Neural cell (in vitro differentiated cells): ENCODE measurements around the gene SETMAR. TPM values are rescaled to one million over a fixed set of nuclear protein-coding genes. Genes with fewer than 3 reads are reported as not detected.

Source experiments
- H2AFZ ChIP-seq: fragments of 200-600, 300-800 bp; sonication (generic), shearing (Covaris generic); 2 replicates; pipeline ENCODE4 v1.6.0; 2014; ENCODE audit warnings: low read depth, mild to moderate bottlenecking, antibody characterized with exemption, low read length, moderate library complexity
- H3F3A ChIP-seq: fragments of 200-600 bp; shearing (Covaris generic); 2 replicates; pipeline ENCODE4 v1.6.1; 2016; ENCODE audit warnings: mild to moderate bottlenecking, moderate library complexity, mixed read lengths, antibody characterized with exemption, low read length; ENCODE audit not compliant: insufficient read depth, poor library complexity, severe bottlenecking
- H3K27ac ChIP-seq: fragments of 200-600, 300-800 bp; sonication (generic), shearing (Covaris generic); 2 replicates; pipeline ENCODE4 v1.5.1; 2014; ENCODE audit warnings: mild to moderate bottlenecking, low read length, moderate library complexity
- H3K27me3 ChIP-seq: fragments of 300-800, 200-600 bp; sonication (generic), shearing (Covaris generic); 2 replicates; pipeline ENCODE4 v1.6.0; 2014; ENCODE audit warnings: mild to moderate bottlenecking, low read depth, low read length, moderate library complexity; ENCODE audit not compliant: insufficient read depth
- H3K36me3 ChIP-seq: fragments of 300-800, 200-600 bp; sonication (generic), shearing (Covaris generic); 2 replicates; pipeline ENCODE4 v1.5.1; 2014; ENCODE audit warnings: mild to moderate bottlenecking, antibody characterized with exemption, low read length, moderate library complexity; ENCODE audit not compliant: insufficient read depth
- H3K4me2 ChIP-seq: fragments of 300-800, 200-600 bp; sonication (generic), shearing (Covaris generic); 2 replicates; pipeline ENCODE4 v1.6.0; 2014; ENCODE audit warnings: mild to moderate bottlenecking, low read length
- H3K4me3 ChIP-seq: fragments of 300-800, 200-600 bp; sonication (generic), shearing (Covaris generic); 2 replicates; pipeline ENCODE4 v1.5.1; 2014; ENCODE audit warnings: mild to moderate bottlenecking, low read length, moderate library complexity
- H3K79me2 ChIP-seq: fragments of 200-600 bp; shearing (Covaris generic); replicated peaks from 2 replicates; pipeline ENCODE4 v1.6.0; 2014; ENCODE audit warnings: mild to moderate bottlenecking, low read length, moderate library complexity; ENCODE audit not compliant: insufficient read depth
- H3K9ac ChIP-seq: fragments of 300-800, 200-600 bp; sonication (generic), shearing (Covaris generic); 2 replicates; pipeline ENCODE4 v1.6.1; 2016; ENCODE audit warnings: mild to moderate bottlenecking, low read length, mixed read lengths
- H3K9me2 ChIP-seq: fragments of 200-600 bp; shearing (Covaris generic); 2 replicates; pipeline ENCODE4 v1.6.1; 2016; ENCODE audit warnings: mild to moderate bottlenecking, low read length, mixed read lengths; ENCODE audit not compliant: insufficient read depth
- H3K9me3 ChIP-seq: fragments of 200-600, 300-800 bp; sonication (generic), shearing (Covaris generic); 2 replicates; pipeline ENCODE4 v1.6.1; 2016; ENCODE audit warnings: mild to moderate bottlenecking, mixed run types, low read length, moderate library complexity, mixed read lengths
- H4K20me1 ChIP-seq: fragments of 200-600 bp; shearing (Covaris generic); 2 replicates; pipeline ENCODE4 v1.6.1; 2016; ENCODE audit warnings: mild to moderate bottlenecking, mixed run types; ENCODE audit not compliant: insufficient read depth
- EP300 ChIP-seq: fragments of 450-650 bp; conservative IDR thresholded peaks from 2 replicates; pipeline ENCODE4 v1.6.1; 2014; ENCODE audit warnings: antibody characterized with exemption, mild to moderate bottlenecking, moderate library complexity; ENCODE audit not compliant: poor library complexity, severe bottlenecking
- EZH2 ChIP-seq: fragments of 200-600, 300-800 bp; shearing (Covaris generic), sonication (generic); IDR thresholded peaks from 2 replicates; pipeline ENCODE4 v1.6.1; 2014; ENCODE audit warnings: antibody characterized with exemption, low read length, borderline replicate concordance, mild to moderate bottlenecking; ENCODE audit not compliant: insufficient read depth, poor library complexity, severe bottlenecking
- MXI1 ChIP-seq: fragments of 450-650 bp; conservative IDR thresholded peaks from 2 replicates; pipeline ENCODE4 v1.6.1; 2014; ENCODE audit warnings: antibody characterized with exemption, mild to moderate bottlenecking; ENCODE audit not compliant: poor library complexity, severe bottlenecking
- POLR2AphosphoS5 ChIP-seq: IDR thresholded peaks from 2 replicates; pipeline ENCODE4 v1.6.1; 2012
- RAD21 ChIP-seq: fragments of 450-650 bp; conservative IDR thresholded peaks from 2 replicates; pipeline ENCODE4 v1.6.1; 2014; ENCODE audit warnings: antibody characterized with exemption, mild to moderate bottlenecking, moderate library complexity
- SMC3 ChIP-seq: fragments of 450-650 bp; conservative IDR thresholded peaks from 2 replicates; pipeline ENCODE4 v1.6.1; 2014; ENCODE audit warnings: antibody characterized with exemption, mild to moderate bottlenecking, moderate library complexity; ENCODE audit not compliant: poor library complexity
- TAF1 ChIP-seq: IDR thresholded peaks from 2 replicates; pipeline ENCODE4 v1.6.1; 2012; ENCODE audit warnings: low read depth
- polyA plus RNA-seq: library from polyadenylated mRNA; depleted of rRNA; stranded (reverse); fragments of >200 nt; gene quantifications from 2 replicates; pipeline ENCODE4 v1.2.3, GENCODE V29; 2014
- TF ChIP-seq, protein P1 (sequence below): IDR thresholded peaks from 2 replicates; pipeline ENCODE4 v1.6.1; 2012; ENCODE audit warnings: borderline replicate concordance
- TF ChIP-seq, protein P2 (sequence below): fragments of 450-650 bp; IDR thresholded peaks from 2 replicates; pipeline ENCODE4 v1.5.1; 2014; ENCODE audit warnings: antibody characterized with exemption, mild to moderate bottlenecking, moderate library complexity; ENCODE audit not compliant: poor library complexity, severe bottlenecking

SETMAR gene
- polyA plus RNA-seq, 1 donor from 2014 or later = 41.3 TPM

DNA sequence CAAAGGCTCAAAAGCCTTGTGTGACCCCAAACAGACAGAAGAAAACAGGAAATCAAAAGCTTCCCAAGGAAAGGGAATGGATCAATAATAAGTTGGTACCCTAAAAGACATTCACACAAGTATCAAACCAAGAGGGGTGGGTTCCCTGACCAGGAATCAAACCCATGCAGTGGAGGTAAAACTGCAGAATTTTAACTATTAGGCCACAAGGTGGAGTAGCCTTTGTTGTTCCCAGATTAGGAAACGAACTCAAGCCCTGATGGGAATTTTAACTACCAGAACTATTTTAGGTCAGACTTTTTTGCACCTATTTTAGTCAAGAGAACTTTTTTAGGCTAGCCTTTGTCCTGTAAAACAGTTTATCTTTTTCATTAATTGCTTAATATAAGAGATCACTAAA, 31.4 kb downstream of the SETMAR start:
- no peak overlapping the region for H3K4me3 ChIP-seq
- no peaks in the 10 kb centered on the region for H3K27me3 ChIP-seq
- no peaks in the 10 kb centered on the region for H3K36me3 ChIP-seq
- no peaks in the 10 kb centered on the region for H3K9me3 ChIP-seq
- no peak overlapping the region for H3K27ac ChIP-seq
- H3F3A ChIP-seq = no peaks in the 10 kb centered on the region
- H3K79me2 ChIP-seq = no peaks in the 10 kb centered on the region
- H3K9me2 ChIP-seq = no peaks in the 10 kb centered on the region
- no peak overlapping the region for H3K9ac ChIP-seq
- no peaks in the 10 kb centered on the region for H4K20me1 ChIP-seq
- H3K4me2 ChIP-seq = no peak overlapping the region
- no peak for TF ChIP-seq POLR2AphosphoS5
- TF ChIP-seq, protein P1, sequence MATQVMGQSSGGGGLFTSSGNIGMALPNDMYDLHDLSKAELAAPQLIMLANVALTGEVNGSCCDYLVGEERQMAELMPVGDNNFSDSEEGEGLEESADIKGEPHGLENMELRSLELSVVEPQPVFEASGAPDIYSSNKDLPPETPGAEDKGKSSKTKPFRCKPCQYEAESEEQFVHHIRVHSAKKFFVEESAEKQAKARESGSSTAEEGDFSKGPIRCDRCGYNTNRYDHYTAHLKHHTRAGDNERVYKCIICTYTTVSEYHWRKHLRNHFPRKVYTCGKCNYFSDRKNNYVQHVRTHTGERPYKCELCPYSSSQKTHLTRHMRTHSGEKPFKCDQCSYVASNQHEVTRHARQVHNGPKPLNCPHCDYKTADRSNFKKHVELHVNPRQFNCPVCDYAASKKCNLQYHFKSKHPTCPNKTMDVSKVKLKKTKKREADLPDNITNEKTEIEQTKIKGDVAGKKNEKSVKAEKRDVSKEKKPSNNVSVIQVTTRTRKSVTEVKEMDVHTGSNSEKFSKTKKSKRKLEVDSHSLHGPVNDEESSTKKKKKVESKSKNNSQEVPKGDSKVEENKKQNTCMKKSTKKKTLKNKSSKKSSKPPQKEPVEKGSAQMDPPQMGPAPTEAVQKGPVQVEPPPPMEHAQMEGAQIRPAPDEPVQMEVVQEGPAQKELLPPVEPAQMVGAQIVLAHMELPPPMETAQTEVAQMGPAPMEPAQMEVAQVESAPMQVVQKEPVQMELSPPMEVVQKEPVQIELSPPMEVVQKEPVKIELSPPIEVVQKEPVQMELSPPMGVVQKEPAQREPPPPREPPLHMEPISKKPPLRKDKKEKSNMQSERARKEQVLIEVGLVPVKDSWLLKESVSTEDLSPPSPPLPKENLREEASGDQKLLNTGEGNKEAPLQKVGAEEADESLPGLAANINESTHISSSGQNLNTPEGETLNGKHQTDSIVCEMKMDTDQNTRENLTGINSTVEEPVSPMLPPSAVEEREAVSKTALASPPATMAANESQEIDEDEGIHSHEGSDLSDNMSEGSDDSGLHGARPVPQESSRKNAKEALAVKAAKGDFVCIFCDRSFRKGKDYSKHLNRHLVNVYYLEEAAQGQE = no peak
- no peak for TF ChIP-seq EZH2
- TF ChIP-seq EP300 = no peak
- no peak overlapping the region for H2AFZ ChIP-seq

DNA sequence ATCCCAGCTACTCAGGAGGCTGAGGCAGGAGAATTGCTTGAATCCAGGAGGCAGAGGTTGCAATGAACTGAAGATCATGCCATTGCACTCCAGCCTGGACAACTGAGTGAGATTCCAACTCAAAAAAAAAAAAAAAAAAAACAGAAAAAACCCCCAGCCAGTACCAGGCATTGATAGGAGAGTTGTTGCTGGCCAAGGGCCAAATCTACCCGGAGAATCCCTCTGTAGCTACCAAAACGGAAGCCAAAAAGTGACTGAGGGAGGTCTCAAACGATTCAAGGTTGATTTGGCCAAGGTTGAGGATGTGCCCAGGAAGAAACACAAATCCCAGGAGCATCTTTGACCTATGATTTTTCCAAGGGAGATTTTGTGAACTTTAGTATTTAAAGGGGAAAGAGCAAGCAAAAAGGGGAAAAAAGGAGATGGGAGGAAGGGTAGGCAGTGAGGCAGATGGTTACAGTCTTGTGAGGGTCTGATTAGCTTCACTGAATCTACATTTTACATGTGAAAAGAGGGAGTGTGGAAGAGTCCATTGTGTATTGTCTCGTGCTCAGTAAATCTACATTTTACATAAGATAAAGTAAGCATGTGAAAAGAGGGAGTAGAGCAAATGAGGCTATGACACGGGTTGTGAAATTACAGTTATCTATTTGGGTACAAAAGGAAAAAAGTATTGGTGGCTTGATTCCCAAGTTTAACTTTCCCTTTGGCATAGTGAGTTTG, 32.8 kb downstream of the SETMAR start:
- Histone ChIP-seq H4K20me1 (no peaks in the 10 kb centered on the region), H3K79me2 (no peaks in the 10 kb centered on the region), H3K9me2 (no peaks in the 10 kb centered on the region), H3K27ac (no peak overlapping the region), H2AFZ (no peak overlapping the region), H3K4me2 (no peak overlapping the region), H3K9me3 (no peaks in the 10 kb centered on the region), H3K36me3 (no peaks in the 10 kb centered on the region), H3K4me3 (no peak overlapping the region), H3K9ac (no peak overlapping the region), H3F3A (no peaks in the 10 kb centered on the region), H3K27me3 (no peaks in the 10 kb centered on the region)
- TF ChIP-seq MXI1 (no peak), EP300 (no peak), EZH2 (no peak), RAD21 (no peak), POLR2AphosphoS5 (no peak), TAF1 (no peak), SMC3 (no peak)
- TF ChIP-seq, protein P2, sequence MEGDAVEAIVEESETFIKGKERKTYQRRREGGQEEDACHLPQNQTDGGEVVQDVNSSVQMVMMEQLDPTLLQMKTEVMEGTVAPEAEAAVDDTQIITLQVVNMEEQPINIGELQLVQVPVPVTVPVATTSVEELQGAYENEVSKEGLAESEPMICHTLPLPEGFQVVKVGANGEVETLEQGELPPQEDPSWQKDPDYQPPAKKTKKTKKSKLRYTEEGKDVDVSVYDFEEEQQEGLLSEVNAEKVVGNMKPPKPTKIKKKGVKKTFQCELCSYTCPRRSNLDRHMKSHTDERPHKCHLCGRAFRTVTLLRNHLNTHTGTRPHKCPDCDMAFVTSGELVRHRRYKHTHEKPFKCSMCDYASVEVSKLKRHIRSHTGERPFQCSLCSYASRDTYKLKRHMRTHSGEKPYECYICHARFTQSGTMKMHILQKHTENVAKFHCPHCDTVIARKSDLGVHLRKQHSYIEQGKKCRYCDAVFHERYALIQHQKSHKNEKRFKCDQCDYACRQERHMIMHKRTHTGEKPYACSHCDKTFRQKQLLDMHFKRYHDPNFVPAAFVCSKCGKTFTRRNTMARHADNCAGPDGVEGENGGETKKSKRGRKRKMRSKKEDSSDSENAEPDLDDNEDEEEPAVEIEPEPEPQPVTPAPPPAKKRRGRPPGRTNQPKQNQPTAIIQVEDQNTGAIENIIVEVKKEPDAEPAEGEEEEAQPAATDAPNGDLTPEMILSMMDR = no peak
- TF ChIP-seq, protein P1 = no peak
